Left renal pelvis (tissue), 4 donors: Measurements from ENCODE around the gene SEMA5B. TPM values are rescaled to one million over a fixed set of nuclear protein-coding genes. Genes with fewer than 3 reads are reported as not detected.

Source experiments
- DNase-seq, 4 donors: peaks; one replicate each; pipeline ENCODE4 v3.0.0-alpha.2; 2013; ENCODE audit warnings: low read depth in 4 of 4, low spot score in 3 of 4
- polyA plus RNA-seq, 4 donors: library from polyadenylated mRNA; unstranded; fragments of 120-200 nt; gene quantifications; one replicate each; pipeline ENCODE4 v1.2.1, GENCODE V29; 2013; ENCODE audit not compliant: insufficient read length in 4 of 4

Gene SEMA5B
- polyA plus RNA-seq, 4 donors = 20.2 to 29.4 (median 25.0) TPM

GRCh38 chr3:122864498-122864897 is 163.1 kb downstream of the SEMA5B start:
- no peak for DNase-seq

GRCh38 chr3:122862381-122862780 is 165.2 kb downstream of the SEMA5B start:
- DNase-seq = no peak

Other genes starting within 250 kb of the SEMA5B start
- 10 to 100 TPM in 3 of 4 donors, 1 to 10 TPM in 1; 9.2 to 15.6 (median 11.6) TPM for gene HSPBAP1, start 233.9 kb downstream of the SEMA5B start, polyA plus RNA-seq
- 10 to 100 TPM in 3 of 4 donors, 1 to 10 TPM in 1; 8.5 to 17.7 (median 14.8) TPM for gene SLC49A4, start 232.7 kb downstream of the SEMA5B start, polyA plus RNA-seq
- gene PDIA5, start 39.3 kb upstream of the SEMA5B start, polyA plus RNA-seq = 10 to 100 TPM; 27.0 to 35.6 (median 33.5) TPM
- 10 to 100 TPM; 25.5 to 31.8 (median 28.3) TPM for gene SEC22A, start 174.2 kb upstream of the SEMA5B start, polyA plus RNA-seq